H9 (cell line): Measurements from ENCODE around the gene BPTF. TPM values are rescaled to one million over a fixed set of nuclear protein-coding genes. Genes with fewer than 3 reads are reported as not detected.

Source experiments
- DNase-seq: peaks from one replicate; pipeline ENCODE4 v3.0.0-alpha.2; 2017
- H2AFZ ChIP-seq: one replicate; pipeline ENCODE4 v1.6.1; 2013; ENCODE audit warnings: mild to moderate bottlenecking, low read length, control low read depth, moderate library complexity
- H2AK5ac ChIP-seq: 2 replicates; pipeline ENCODE4 v1.6.1; 2013; ENCODE audit warnings: low read length, control low read depth, mixed read lengths; ENCODE audit not compliant: insufficient read length
- H2BK120ac ChIP-seq: one replicate; pipeline ENCODE4 v1.6.1; 2013; ENCODE audit warnings: low read depth, mild to moderate bottlenecking, low read length, control low read depth, inconsistent platforms; ENCODE audit not compliant: poor library complexity, severe bottlenecking
- H2BK12ac ChIP-seq: 2 replicates; pipeline ENCODE4 v1.6.1; 2013; ENCODE audit warnings: low read length, control low read depth, mixed read lengths, low read depth; ENCODE audit not compliant: insufficient read length
- H2BK15ac ChIP-seq: 2 replicates; pipeline ENCODE4 v1.6.1; 2013; ENCODE audit warnings: low read depth, low read length, control low read depth
- H2BK20ac ChIP-seq: one replicate; pipeline ENCODE4 v1.6.1; 2013; ENCODE audit warnings: low read depth, mild to moderate bottlenecking, low read length, control low read depth, inconsistent platforms; ENCODE audit not compliant: poor library complexity, severe bottlenecking
- H2BK5ac ChIP-seq: 2 replicates; pipeline ENCODE4 v1.6.1; 2013; ENCODE audit warnings: low read length, control low read depth, mixed read lengths; ENCODE audit not compliant: insufficient read length
- H3K14ac ChIP-seq: 2 replicates; pipeline ENCODE4 v1.6.1; 2013; ENCODE audit warnings: low read length, control low read depth; ENCODE audit not compliant: insufficient read depth
- H3K18ac ChIP-seq: 2 replicates; pipeline ENCODE4 v1.6.1; 2013; ENCODE audit warnings: low read depth, mild to moderate bottlenecking, mixed read lengths, low read length, control low read depth; ENCODE audit not compliant: insufficient read length
- H3K23ac ChIP-seq: 2 replicates; pipeline ENCODE4 v1.6.1; 2013; ENCODE audit warnings: low read length, control low read depth, mixed read lengths, low read depth; ENCODE audit not compliant: insufficient read length
- H3K23me2 ChIP-seq: 2 replicates; pipeline ENCODE4 v1.6.1; 2013; ENCODE audit warnings: low read depth, mild to moderate bottlenecking, mixed read lengths, low read length, control low read depth; ENCODE audit not compliant: insufficient read length, poor library complexity, severe bottlenecking
- H3K27ac ChIP-seq: 2 replicates; pipeline ENCODE4 v1.5.1; 2013; ENCODE audit warnings: low read length, control low read depth, mixed read lengths, low read depth; ENCODE audit not compliant: insufficient read length
- H3K27me3 ChIP-seq: 2 replicates; pipeline ENCODE4 v1.6.1; 2013; ENCODE audit warnings: low read length, control low read depth, inconsistent platforms; ENCODE audit not compliant: insufficient read depth
- H3K4ac ChIP-seq: 2 replicates; pipeline ENCODE4 v1.6.1; 2013; ENCODE audit warnings: low read depth, mild to moderate bottlenecking, control low read depth, inconsistent platforms, low read length, moderate library complexity
- H3K4me1 ChIP-seq: 2 replicates; pipeline ENCODE4 v1.6.1; 2013; ENCODE audit warnings: low read length, control low read depth, inconsistent platforms; ENCODE audit not compliant: insufficient read depth
- H3K4me2 ChIP-seq: 2 replicates; pipeline ENCODE4 v1.6.1; 2013; ENCODE audit warnings: low read length, control low read depth, mixed read lengths; ENCODE audit not compliant: insufficient read length, insufficient read depth
- H3K56ac ChIP-seq: 2 replicates; pipeline ENCODE4 v1.6.1; 2013; ENCODE audit warnings: low read depth, mild to moderate bottlenecking, mixed read lengths, low read length, control low read depth; ENCODE audit not compliant: insufficient read length
- H3K79me1 ChIP-seq: 2 replicates; pipeline ENCODE4 v1.6.1; 2013; ENCODE audit warnings: low read depth, mild to moderate bottlenecking, moderate library complexity, low read length, control low read depth, inconsistent platforms; ENCODE audit not compliant: insufficient read depth, poor library complexity, severe bottlenecking
- H3K79me2 ChIP-seq: 2 replicates; pipeline ENCODE4 v1.6.1; 2013; ENCODE audit warnings: low read length, control low read depth, inconsistent platforms; ENCODE audit not compliant: insufficient read depth
- H3K9ac ChIP-seq: 2 replicates; pipeline ENCODE4 v1.6.1; 2013; ENCODE audit warnings: low read length, control low read depth, mixed read lengths; ENCODE audit not compliant: insufficient read length; ENCODE audit errors: extremely low read depth
- H3K9me3 ChIP-seq: one replicate; pipeline ENCODE4 v1.6.1; 2013; ENCODE audit warnings: low read depth, low read length, inconsistent platforms; ENCODE audit not compliant: control insufficient read depth
- H3T11ph ChIP-seq: one replicate; pipeline ENCODE4 v1.6.1; 2013; ENCODE audit warnings: mild to moderate bottlenecking, low read length, control low read depth, inconsistent platforms
- H4K20me1 ChIP-seq: one replicate; pipeline ENCODE4 v1.6.1; 2013; ENCODE audit not compliant: control insufficient read depth, insufficient read length, insufficient read depth
- H4K5ac ChIP-seq: 2 replicates; pipeline ENCODE4 v1.6.1; 2013; ENCODE audit warnings: low read depth, mild to moderate bottlenecking, mixed read lengths, low read length, control low read depth; ENCODE audit not compliant: insufficient read length
- H4K8ac ChIP-seq: replicated peaks from 2 replicates; pipeline ENCODE4 v1.6.1; 2013; ENCODE audit warnings: low read length, control low read depth, mixed read lengths, low read depth; ENCODE audit not compliant: insufficient read length
- H4K91ac ChIP-seq: 2 replicates; pipeline ENCODE4 v1.6.1; 2013; ENCODE audit warnings: low read depth, mild to moderate bottlenecking, moderate library complexity, mixed read lengths, low read length, control low read depth; ENCODE audit not compliant: insufficient read length
- H3K27ac Mint-ChIP-seq, 3 experiments: 2 replicates in 2 of 3; 3 replicates in 1 of 3; pipeline ENCODE4 v1.8.0; 2020 to 2021; ENCODE audit warnings: mixed read lengths in 3 of 3, mild to moderate bottlenecking in 1 of 3, moderate library complexity in 1 of 3
- H3K27me3 Mint-ChIP-seq: 2 replicates; pipeline ENCODE4 v1.8.0; 2021; ENCODE audit warnings: low read depth, mild to moderate bottlenecking, moderate library complexity, mixed read lengths
- H3K36me3 Mint-ChIP-seq, 3 experiments: 2 replicates in 2 of 3; 3 replicates in 1 of 3; pipeline ENCODE4 v1.8.0; 2020 to 2021; ENCODE audit warnings: low read depth in 3 of 3, mixed read lengths in 3 of 3; ENCODE audit not compliant: insufficient read depth in 1 of 3
- H3K4me1 Mint-ChIP-seq, 2 experiments: 2 replicates each; pipeline ENCODE4 v1.8.0; 2020; ENCODE audit warnings: mixed read lengths in 2 of 2
- H3K4me3 Mint-ChIP-seq, 2 experiments: 2 replicates in 1 of 2; 3 replicates in 1 of 2; pipeline ENCODE4 v1.8.0; 2020 to 2021; ENCODE audit warnings: mild to moderate bottlenecking in 2 of 2, mixed read lengths in 2 of 2, moderate library complexity in 1 of 2
- H3K9me3 Mint-ChIP-seq, 2 experiments: 2 replicates in 1 of 2; 3 replicates in 1 of 2; pipeline ENCODE4 v1.8.0; 2020; ENCODE audit warnings: mild to moderate bottlenecking in 2 of 2, mixed read lengths in 2 of 2, moderate library complexity in 1 of 2
- WGBS: extraction: QIAGEN DNeasy Blood & Tissue Kit; methylation state at CpG from one replicate; pipeline ENCODE4 v1.1.7; 2013; ENCODE audit warnings: missing lambda C conversion rate, low lambda C conversion rate, mixed read lengths; ENCODE audit not compliant: insufficient read length; ENCODE audit errors: extremely low coverage; 5-methylcytosine and 5-hydroxymethylcytosine counted together
- total RNA-seq: library from RNA; stranded (reverse); gene quantifications from 2 replicates; pipeline ENCODE4 v1.2.1, GENCODE V29; 2021
- TF ChIP-seq, protein P1 (sequence below): fragments of 200-600 bp; sonication (generic); conservative IDR thresholded peaks from 3 replicates; pipeline ENCODE4 v1.8.0; 2021; ENCODE audit warnings: antibody characterized with exemption, mild to moderate bottlenecking

Gene BPTF
- total RNA-seq, 1 experiment from 2014 or later: 203 TPM

DNA sequence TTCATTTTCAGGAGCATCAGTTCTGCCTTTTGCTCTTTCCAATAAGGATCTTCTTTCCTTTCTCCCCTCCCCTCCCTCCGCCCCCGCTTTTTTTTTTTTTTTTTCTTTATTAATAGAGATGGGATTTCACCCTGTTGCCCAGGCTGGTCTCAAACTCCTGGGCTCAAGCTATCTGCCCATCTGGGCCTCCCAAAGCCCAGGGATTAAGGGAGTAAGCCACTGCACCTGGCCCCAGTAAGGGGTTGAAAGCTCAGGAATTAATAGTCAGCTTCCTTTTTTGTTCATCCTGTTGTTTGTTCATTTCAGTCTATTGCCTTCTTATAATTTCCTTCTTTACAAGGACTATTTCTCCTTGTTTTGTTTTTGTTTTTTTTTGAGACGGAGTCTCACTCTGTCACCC lies 178.9 kb downstream of the BPTF start:
- no peak overlapping the region for H2AFZ ChIP-seq
- H3K4me2 ChIP-seq: no peak overlapping the region
- no peaks in the 10 kb centered on the region for H4K20me1 ChIP-seq
- H3K27me3 Mint-ChIP-seq: no peaks in the 10 kb centered on the region
- no peak overlapping the region for H4K91ac ChIP-seq
- H4K5ac ChIP-seq: no peak overlapping the region
- no peak overlapping the region for H3K18ac ChIP-seq
- no peak overlapping the region for H2BK120ac ChIP-seq
- no peak overlapping the region for H2BK12ac ChIP-seq
- H3T11ph ChIP-seq: no peak overlapping the region
- no peak overlapping the region for H3K23ac ChIP-seq
- H3K9me3 ChIP-seq: no peaks in the 10 kb centered on the region
- H3K79me2 ChIP-seq: no peaks in the 10 kb centered on the region
- TF ChIP-seq, protein P1, sequence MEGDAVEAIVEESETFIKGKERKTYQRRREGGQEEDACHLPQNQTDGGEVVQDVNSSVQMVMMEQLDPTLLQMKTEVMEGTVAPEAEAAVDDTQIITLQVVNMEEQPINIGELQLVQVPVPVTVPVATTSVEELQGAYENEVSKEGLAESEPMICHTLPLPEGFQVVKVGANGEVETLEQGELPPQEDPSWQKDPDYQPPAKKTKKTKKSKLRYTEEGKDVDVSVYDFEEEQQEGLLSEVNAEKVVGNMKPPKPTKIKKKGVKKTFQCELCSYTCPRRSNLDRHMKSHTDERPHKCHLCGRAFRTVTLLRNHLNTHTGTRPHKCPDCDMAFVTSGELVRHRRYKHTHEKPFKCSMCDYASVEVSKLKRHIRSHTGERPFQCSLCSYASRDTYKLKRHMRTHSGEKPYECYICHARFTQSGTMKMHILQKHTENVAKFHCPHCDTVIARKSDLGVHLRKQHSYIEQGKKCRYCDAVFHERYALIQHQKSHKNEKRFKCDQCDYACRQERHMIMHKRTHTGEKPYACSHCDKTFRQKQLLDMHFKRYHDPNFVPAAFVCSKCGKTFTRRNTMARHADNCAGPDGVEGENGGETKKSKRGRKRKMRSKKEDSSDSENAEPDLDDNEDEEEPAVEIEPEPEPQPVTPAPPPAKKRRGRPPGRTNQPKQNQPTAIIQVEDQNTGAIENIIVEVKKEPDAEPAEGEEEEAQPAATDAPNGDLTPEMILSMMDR: no peak
- H4K8ac ChIP-seq: no peak overlapping the region
- no peak overlapping the region for H3K56ac ChIP-seq
- no peak overlapping the region for H2BK15ac ChIP-seq
- no peaks in the 10 kb centered on the region for H3K9me3 Mint-ChIP-seq
- H3K27ac Mint-ChIP-seq: no peak overlapping the region; a peak in 1 of 7 replicates
- H3K4me1 Mint-ChIP-seq: no peaks in the 10 kb centered on the region
- no peaks in the 10 kb centered on the region for H3K36me3 Mint-ChIP-seq
- no peaks in the 10 kb centered on the region for H3K4me1 ChIP-seq
- no peak overlapping the region for H2BK5ac ChIP-seq
- H3K79me1 ChIP-seq: no peaks in the 10 kb centered on the region
- WGBS: no CpG with 5 or more reads among the region's 3 CpGs
- no peak overlapping the region for H2BK20ac ChIP-seq
- H3K27ac ChIP-seq: no peak overlapping the region
- H3K4me3 Mint-ChIP-seq: no peak overlapping the region
- no peak overlapping the region for H3K9ac ChIP-seq
- H3K23me2 ChIP-seq: no peaks in the 10 kb centered on the region
- no peak overlapping the region for H3K14ac ChIP-seq
- DNase-seq: peak; percentile 22
- no peaks in the 10 kb centered on the region for H3K27me3 ChIP-seq
- no peak overlapping the region for H2AK5ac ChIP-seq
- no peak overlapping the region for H3K4ac ChIP-seq
